HUES64 (cell line): ENCODE data around the gene ZCWPW1.
"Not testable (repeated sequence)": the region's sequence is repeated elsewhere in the genome, so short reads cannot be mapped to it uniquely, and the experiment has no call there.

Experiments
- H3K27ac ChIP-seq: 2 replicates; pipeline ENCODE4 v1.7.0; 2013; ENCODE audit warnings: low read depth, low read length, inconsistent platforms
- H3K27me3 ChIP-seq: 2 replicates; pipeline ENCODE4 v1.6.1; 2013; ENCODE audit warnings: mild to moderate bottlenecking, low read length; ENCODE audit not compliant: insufficient read depth
- H3K36me3 ChIP-seq: 2 replicates; pipeline ENCODE4 v1.6.1; 2013; ENCODE audit warnings: mild to moderate bottlenecking, low read length; ENCODE audit not compliant: insufficient read depth
- H3K4me1 ChIP-seq: 2 replicates; pipeline ENCODE4 v1.6.1; 2013; ENCODE audit warnings: mild to moderate bottlenecking, low read length, moderate library complexity; ENCODE audit not compliant: insufficient read depth
- H3K4me3 ChIP-seq: 2 replicates; pipeline ENCODE4 v1.5.1; 2013; ENCODE audit warnings: mild to moderate bottlenecking, low read length, moderate library complexity
- H3K9ac ChIP-seq: 2 replicates; pipeline ENCODE4 v1.6.1; 2013; ENCODE audit warnings: mild to moderate bottlenecking, low read depth, low read length
- H3K9me3 ChIP-seq: 2 replicates; pipeline ENCODE4 v1.6.1; 2013; ENCODE audit warnings: low read depth, low read length; ENCODE audit not compliant: insufficient read depth
- WGBS: fragments of 150-250, 120-280 bp; methylation state at CpG from one replicate; pipeline ENCODE4 v1.1.7; 2013; ENCODE audit warnings: missing lambda C conversion rate; 5-methylcytosine and 5-hydroxymethylcytosine counted together

Gene ZCWPW1

DNA sequence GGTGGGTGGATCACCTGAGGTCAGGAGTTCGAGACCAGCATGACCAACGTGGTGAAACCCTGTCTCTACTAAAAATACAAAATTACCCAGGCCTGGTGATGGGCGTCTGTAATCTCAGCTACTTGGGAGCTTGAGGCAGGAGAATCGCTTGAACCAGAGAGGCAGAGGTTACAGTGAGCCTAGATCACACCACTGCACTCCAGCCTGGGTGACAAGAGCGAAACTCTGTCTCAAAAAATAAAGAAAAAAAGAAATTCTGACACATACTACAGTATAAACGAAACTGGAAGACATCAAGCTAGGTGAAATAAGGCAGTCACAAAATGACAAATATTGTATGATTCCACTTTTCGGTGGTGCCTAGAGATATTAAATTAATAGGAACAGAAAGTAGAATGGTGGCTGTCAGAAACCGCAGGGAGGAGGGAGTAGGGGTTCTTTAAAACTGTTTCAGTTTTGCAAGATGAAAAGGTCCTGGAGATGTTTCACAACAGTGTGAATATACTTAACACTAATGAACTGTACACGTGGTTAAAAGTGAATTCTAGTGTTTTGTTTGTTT is 32.0 kb downstream of the ZCWPW1 start:
- 90% methylated on average over 8 of the region's 9 CpGs for WGBS
- H3K27ac ChIP-seq, result no peak overlapping the region

DNA sequence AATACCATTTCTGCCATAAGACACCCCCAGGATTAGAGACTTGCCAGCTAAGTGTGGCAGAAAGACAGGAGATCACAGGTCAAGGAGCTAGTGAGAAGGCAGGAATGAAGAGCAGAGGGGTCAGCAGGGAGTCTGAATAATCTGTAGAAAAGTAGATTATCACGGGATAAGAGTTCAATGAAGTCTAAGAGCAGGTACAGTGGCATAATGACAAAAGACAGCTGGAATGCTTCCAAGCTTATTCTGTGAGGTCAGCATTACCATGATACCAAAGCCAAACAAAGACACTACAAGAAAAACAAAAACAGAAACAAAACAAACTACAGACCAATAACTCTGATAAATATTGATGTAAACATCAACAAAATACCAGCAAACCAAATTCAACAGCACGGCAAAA is 34.4 kb downstream of the ZCWPW1 start:
- Histone ChIP-seq H3K4me1 (peaks cover 3% of the 10 kb centered on the region; the same call in 1 of the 2 replicates), H3K27ac (no peak overlapping the region), H3K4me3 (no peak overlapping the region), H3K36me3 (no peaks in the 10 kb centered on the region), H3K9me3 (no peaks in the 10 kb centered on the region), H3K27me3 (no peaks in the 10 kb centered on the region), H3K9ac (no peak overlapping the region)
- WGBS, result 84% methylated on average over 2 of the region's 2 CpGs

More for the DNA sequence above, 32.0 kb downstream of the ZCWPW1 start:
- H3K4me1 ChIP-seq, result peaks cover 3% of the 10 kb centered on the region; the same call in 1 of the 2 replicates
- H3K27me3 ChIP-seq, result no peaks in the 10 kb centered on the region
- no peak overlapping the region for H3K9ac ChIP-seq
- no peaks in the 10 kb centered on the region for H3K36me3 ChIP-seq
- no peak overlapping the region for H3K4me3 ChIP-seq
- H3K9me3 ChIP-seq, result no peaks in the 10 kb centered on the region

DNA sequence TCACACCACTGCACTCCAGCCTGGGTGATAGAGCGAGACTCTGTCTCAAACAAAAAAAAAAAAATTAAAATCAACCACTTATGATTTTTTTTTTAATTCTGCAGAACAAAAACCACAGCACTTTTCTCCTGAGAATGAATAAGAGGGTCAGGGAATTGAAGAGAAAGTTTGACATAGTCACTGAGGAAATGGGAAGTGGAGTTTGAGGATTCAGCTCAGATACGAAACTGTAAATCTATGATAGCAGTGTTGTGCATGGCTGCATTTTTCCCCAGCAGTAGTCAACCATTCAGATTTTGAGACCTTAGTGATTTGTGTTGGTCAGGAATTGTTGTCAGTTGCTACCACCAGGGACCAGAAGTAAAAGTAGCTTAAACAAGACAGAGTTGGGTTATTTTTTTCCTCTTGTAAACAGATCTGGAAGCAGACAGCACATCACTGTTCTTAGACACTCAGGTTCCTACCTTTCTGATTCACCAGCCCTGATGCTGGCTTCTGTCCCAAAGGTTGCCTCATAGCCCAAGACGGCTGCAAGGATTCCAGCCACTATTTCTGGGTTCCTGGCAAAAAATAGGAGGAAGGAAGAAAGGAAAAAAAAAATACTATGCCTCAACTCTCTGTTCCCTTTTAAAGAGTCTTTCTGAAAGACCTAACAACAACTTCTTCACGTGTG is 35.1 kb downstream of the ZCWPW1 start:
- H3K4me3 ChIP-seq, result no peak overlapping the region
- no peaks in the 10 kb centered on the region for H3K36me3 ChIP-seq
- no peaks in the 10 kb centered on the region for H3K27me3 ChIP-seq
- WGBS, result 80% methylated on average over 4 of the region's 4 CpGs
- peaks cover 3% of the 10 kb centered on the region; the same call in 1 of the 2 replicates for H3K4me1 ChIP-seq
- no peak overlapping the region for H3K9ac ChIP-seq
- no peaks in the 10 kb centered on the region for H3K9me3 ChIP-seq
- H3K27ac ChIP-seq, result no peak overlapping the region

DNA sequence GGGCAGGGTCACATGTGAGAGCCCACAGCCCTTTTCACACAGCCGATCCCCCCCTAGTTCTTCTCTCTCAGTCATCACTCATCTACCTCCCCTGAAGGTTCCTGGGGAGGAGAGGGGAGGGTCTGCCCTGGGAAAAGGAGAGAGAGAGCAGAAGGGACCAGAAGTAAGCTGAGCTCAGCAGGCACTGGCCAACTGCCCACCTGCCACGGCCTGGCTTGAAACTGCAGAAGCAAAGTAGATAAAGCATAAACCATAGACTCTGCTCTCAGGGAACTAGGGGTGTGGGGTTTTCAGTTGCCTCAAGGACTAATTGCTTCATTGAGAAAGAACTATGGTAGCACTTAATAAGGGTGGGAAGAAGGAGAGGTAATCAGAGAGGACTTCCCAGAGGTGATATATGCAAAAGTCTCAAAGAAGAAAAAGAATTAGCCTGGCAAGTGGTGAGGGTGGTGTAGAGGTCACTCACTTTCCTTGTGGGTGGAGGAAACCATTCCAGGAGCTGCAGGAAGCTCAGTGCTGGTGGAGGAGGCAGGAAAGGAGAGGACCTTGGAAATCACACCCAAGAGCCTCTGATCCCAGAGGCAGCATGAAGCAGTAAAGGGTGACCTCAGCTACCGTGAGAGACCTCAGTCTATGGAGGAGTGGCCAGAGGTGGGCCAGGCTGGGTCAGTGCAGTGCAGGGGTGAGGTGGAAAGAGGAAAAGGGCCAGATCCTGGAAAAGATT is 38.1 kb downstream of the ZCWPW1 start:
- Histone ChIP-seq H3K27ac (no peak overlapping the region), H3K9me3 (no peaks in the 10 kb centered on the region), H3K4me1 (no peaks in the 10 kb centered on the region), H3K9ac (no peak overlapping the region), H3K36me3 (no peaks in the 10 kb centered on the region), H3K27me3 (no peaks in the 10 kb centered on the region), H3K4me3 (no peak overlapping the region)
- WGBS, result 76% methylated on average over 2 of the region's 3 CpGs

DNA sequence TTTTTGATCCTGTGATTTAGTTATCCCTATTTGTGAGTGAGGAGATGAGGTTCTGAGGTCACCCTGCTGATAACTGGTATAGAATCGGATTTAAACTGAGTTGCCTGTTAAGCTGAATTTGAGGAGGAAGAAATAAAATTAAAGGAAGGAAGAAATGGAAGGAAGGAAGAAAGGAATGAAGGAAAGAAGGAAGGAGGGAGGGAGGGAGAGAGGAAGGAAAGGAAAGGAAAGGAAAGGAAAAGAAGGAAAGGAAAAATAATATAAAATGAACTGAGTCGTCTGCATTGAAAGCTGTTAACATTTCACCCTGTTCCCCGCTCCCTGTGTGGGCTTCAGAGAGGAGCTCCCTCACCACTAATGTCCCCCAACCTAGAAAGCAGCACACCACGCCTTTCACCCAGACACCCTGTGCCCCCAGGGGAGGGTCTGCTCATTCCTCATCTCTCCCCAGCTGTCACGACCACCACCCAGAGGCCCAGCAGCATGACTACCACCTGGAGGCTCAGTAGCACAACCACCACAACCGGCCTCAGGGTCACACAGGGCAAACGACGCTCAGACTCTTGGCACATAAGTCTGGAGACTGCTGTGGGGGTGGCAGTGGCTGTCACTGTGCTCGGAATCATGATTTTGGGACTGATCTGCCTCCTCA is 38.9 kb downstream of the ZCWPW1 start:
- H3K36me3 ChIP-seq, result no peaks in the 10 kb centered on the region
- no peaks in the 10 kb centered on the region for H3K4me1 ChIP-seq
- no peak overlapping the region for H3K4me3 ChIP-seq
- no peak overlapping the region for H3K9ac ChIP-seq
- no peaks in the 10 kb centered on the region for H3K9me3 ChIP-seq
- 81% methylated on average over 9 of the region's 9 CpGs for WGBS
- H3K27me3 ChIP-seq, result no peaks in the 10 kb centered on the region
- no peak overlapping the region for H3K27ac ChIP-seq

DNA sequence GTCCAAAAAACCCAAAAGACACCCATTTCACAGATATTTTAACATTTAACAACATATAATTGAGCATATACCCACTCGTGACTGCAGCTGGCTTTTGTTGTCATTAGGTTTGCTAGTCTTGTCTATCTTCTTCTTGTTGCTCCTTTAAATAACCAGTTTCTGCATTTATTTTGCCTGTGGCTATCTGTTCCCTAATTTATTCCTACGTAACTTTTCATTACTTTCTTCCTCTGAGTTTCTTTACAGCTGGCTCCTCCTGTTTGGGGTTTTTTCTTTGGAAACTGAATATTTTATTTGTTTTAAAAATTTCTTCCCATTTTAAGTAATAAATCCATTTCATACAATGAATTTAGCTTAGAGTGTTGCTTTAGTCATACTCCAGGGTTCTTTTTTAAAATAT is 40.8 kb downstream of the ZCWPW1 start:
- Histone ChIP-seq H3K36me3 (no peaks in the 10 kb centered on the region), H3K27me3 (no peaks in the 10 kb centered on the region), H3K9me3 (no peaks in the 10 kb centered on the region), H3K4me1 (no peaks in the 10 kb centered on the region), H3K27ac (no peak overlapping the region), H3K4me3 (no peak overlapping the region), H3K9ac (no peak overlapping the region)
- WGBS, result 90% methylated on average over 2 of the region's 2 CpGs

DNA sequence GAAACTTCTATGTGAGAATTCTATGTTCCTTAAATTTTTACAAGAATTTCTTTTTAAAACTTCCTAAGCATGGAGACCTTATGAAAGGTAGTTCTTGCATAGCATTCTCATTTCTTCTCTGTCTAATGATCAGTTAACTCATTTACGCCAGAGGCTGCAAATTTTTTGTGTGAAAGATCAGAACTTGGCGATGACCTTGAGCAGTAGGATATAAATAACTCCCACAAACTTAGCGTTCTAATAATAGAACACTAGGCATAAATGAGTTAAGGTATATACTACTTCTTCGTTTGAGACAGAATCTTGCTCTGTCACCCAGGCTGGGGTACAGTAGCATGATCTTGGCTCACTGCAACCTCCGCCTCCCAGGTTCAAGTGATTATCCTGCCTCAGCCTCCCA is 41.6 kb downstream of the ZCWPW1 start:
- 94% methylated on average over 4 of the region's 5 CpGs for WGBS
- Histone ChIP-seq H3K4me1 (no peaks in the 10 kb centered on the region), H3K9me3 (no peaks in the 10 kb centered on the region), H3K9ac (no peak overlapping the region), H3K27ac (no peak overlapping the region), H3K4me3 (no peak overlapping the region), H3K36me3 (no peaks in the 10 kb centered on the region), H3K27me3 (no peaks in the 10 kb centered on the region)

DNA sequence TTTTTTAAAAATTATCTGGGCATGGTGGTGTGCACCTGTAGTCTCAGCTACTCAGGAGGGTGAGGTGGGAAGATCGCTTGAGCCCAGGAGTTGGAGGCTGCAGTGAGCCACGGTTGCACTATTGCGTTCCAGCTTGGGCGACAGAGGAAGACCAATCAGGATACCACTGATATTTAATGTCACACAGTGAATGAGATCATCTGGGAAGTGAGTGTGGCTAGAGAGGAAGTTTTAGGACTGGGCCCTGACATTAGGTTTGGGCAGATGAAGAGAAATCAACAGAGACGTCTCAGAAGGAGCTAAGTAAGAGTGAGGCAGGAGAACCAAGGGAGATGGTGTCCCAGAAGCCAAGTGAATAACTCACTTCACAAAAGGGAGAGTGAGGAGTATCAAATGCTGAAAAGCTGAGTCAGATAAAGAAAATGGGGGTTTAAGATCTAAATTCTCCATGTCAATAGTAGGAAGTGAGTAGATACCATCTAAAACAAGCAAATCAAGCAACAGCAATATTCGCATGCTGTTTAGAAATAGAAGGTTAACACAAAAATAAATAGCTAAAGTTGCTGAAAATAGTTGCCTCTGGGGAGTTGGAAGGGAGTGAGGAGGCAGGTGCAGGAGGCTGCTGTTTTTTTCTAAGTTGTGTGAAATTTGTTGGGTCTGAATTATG is 43.7 kb downstream of the ZCWPW1 start:
- H3K9ac ChIP-seq, result no peak overlapping the region
- no peak overlapping the region for H3K27ac ChIP-seq
- H3K4me3 ChIP-seq, result no peak overlapping the region
- WGBS, result 94% methylated on average over 6 of the region's 6 CpGs
- no peaks in the 10 kb centered on the region for H3K9me3 ChIP-seq
- no peaks in the 10 kb centered on the region for H3K27me3 ChIP-seq
- H3K36me3 ChIP-seq, result no peaks in the 10 kb centered on the region
- H3K4me1 ChIP-seq, result no peaks in the 10 kb centered on the region

DNA sequence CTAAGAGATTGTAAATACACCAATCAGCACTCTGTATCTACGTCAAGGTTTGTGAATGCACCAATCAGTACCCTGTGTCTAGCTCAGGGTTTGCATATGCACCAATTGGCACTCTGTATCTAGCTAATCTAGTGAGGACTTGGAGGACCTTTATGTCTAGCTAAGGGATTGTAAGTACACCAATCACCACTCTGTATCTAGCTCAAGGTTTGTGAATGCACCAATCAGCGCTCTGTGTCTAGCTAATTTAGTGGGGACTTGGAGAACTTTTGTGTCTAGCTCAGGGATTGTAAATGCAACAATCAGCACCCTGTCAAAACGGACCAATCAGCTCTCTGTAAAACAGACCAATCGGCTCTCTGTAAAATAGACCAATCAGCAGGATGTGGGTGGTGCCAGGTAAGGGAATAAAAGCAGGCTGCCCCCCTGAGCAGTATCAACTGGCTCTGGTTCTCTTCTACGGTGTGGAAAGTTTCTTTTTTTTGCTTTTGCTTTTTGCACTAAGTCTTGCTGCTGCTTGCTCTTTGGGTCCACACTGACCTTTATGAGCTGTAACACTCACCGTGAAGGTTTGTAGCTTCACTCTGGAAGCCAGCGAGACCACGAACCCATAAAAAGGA is 46.2 kb downstream of the ZCWPW1 start:
- not testable (repeated sequence) for H3K36me3 ChIP-seq, H3K9ac ChIP-seq, H3K27me3 ChIP-seq, H3K27ac ChIP-seq, H3K9me3 ChIP-seq, H3K4me3 ChIP-seq, H3K4me1 ChIP-seq
- WGBS, result 94% methylated on average over 8 of the region's 8 CpGs

DNA sequence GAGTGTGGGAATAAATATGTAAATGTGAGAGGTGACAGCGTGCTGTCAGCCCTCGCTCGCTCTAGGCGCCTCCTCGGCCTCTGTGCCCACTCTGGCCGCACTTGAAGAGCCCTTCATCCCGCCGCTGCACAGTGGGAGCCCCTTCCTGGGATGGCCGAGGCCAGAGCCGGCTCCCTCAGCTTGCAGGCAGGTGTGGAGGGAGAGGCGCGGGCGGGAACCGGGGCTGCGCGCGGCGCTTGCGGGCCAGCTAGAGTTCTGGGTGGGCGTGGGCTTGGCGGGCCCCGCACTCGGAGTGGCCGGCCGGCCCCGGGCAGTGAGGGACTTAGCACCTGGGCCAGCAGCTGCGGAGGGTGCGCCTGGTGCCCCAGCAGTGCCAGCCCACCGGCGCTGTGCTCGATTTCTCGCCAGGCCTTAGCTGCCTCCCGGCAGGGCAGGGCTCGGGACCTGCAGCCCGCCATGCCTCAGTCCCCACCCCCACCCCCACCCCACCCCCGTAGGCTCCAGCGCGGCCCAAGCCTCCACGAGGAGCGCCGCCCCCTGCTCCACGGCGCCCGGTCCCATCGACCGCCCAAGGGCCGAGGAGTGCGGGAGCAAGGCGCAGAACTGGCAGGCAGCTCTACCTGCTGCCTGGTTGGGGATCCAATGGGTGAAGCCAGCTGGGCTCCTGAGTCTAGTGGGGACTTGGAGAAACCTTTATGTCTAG is 46.8 kb downstream of the ZCWPW1 start:
- H3K36me3 ChIP-seq, H3K27me3 ChIP-seq, H3K9ac ChIP-seq, H3K4me1 ChIP-seq, H3K4me3 ChIP-seq, H3K9me3 ChIP-seq, H3K27ac ChIP-seq: not testable (repeated sequence)
- WGBS, result 95% methylated on average over 48 of the region's 49 CpGs
